Measurements from ENCODE around the gene ADGRG6. TPM values are rescaled to one million over a fixed set of nuclear protein-coding genes. Genes with fewer than 3 reads are reported as not detected.

The ADGRG6 gene
- total and polyA plus RNA-seq, 9 donors, result 1.6 to 10.6 (median 3.0) TPM

GRCh38 chr6:142407685-142408273, 106.0 kb downstream of the ADGRG6 start:
- Histone ChIP-seq H3K27ac (no peak overlapping the region), H3K4me3 (no peak overlapping the region), H3K27me3 (no peaks in the 10 kb centered on the region), H3K9me3 (no peaks in the 10 kb centered on the region), H3K36me3 (no peaks in the 10 kb centered on the region), H3K4me1 (ENCODE audit: insufficient read depth) (peaks cover 6% of the 10 kb centered on the region)
- WGBS, 3 donors, result 36 to 51% (median 37%) methylated on average over 3 of the region's 3 CpGs
- TF ChIP-seq EP300 (IDR thresholded peaks at IDR 0.05) (no peak), CTCF (IDR thresholded peaks at IDR 0.05) (no peak), POLR2A (IDR thresholded peaks at IDR 0.05) (no peak)
- intact Hi-C loops (cut with DNase I), result no loop called here
- no peak for DNase-seq

- TF ChIP-seq EP300 (IDR thresholded peaks at IDR 0.05) (no peak), POLR2A (IDR thresholded peaks at IDR 0.05) (no peak), CTCF (IDR thresholded peaks at IDR 0.05) (no peak)
- Histone ChIP-seq H3K4me3 (no peak overlapping the region), H3K27ac (no peak overlapping the region), H3K36me3 (no peaks in the 10 kb centered on the region), H3K27me3 (no peaks in the 10 kb centered on the region), H3K9me3 (no peaks in the 10 kb centered on the region), H3K4me1 (ENCODE audit: insufficient read depth) (peaks cover 6% of the 10 kb centered on the region)
- intact Hi-C loops (cut with DNase I), result no loop called here
- DNase-seq, result no peak
These were observed 106.6 kb downstream of the ADGRG6 start for GRCh38 chr6:142408409-142408808.

GRCh38 chr6:142409794-142410193, 108.0 kb downstream of the ADGRG6 start:
- DNase-seq, result no peak
- Histone ChIP-seq H3K36me3 (no peaks in the 10 kb centered on the region), H3K9me3 (no peaks in the 10 kb centered on the region), H3K4me3 (no peak overlapping the region), H3K27me3 (no peaks in the 10 kb centered on the region), H3K27ac (no peak overlapping the region), H3K4me1 (ENCODE audit: insufficient read depth) (peaks cover 3% of the 10 kb centered on the region)
- 74 to 79% (median 77%) methylated on average over 1 of the region's 1 CpG for WGBS, 3 donors
- intact Hi-C loops (cut with DNase I), result no loop called here
- no peak for TF ChIP-seq CTCF (IDR thresholded peaks at IDR 0.05)
- TF ChIP-seq EP300 (IDR thresholded peaks at IDR 0.05), result no peak
- no peak for TF ChIP-seq POLR2A (IDR thresholded peaks at IDR 0.05)

- no peak overlapping the region for H3K4me3 ChIP-seq
- 62 to 78% (median 69%) methylated on average over 2 of the region's 2 CpGs for WGBS, 3 donors
- TF ChIP-seq EP300 (IDR thresholded peaks at IDR 0.05) (no peak), POLR2A (IDR thresholded peaks at IDR 0.05) (no peak), CTCF (IDR thresholded peaks at IDR 0.05) (no peak)
- H3K4me1 ChIP-seq (ENCODE audit: insufficient read depth), result no peaks in the 10 kb centered on the region
- no peaks in the 10 kb centered on the region for H3K36me3 ChIP-seq
- H3K9me3 ChIP-seq, result no peaks in the 10 kb centered on the region
- no peaks in the 10 kb centered on the region for H3K27me3 ChIP-seq
- DNase-seq, result no peak
- no peak overlapping the region for H3K27ac ChIP-seq
- intact Hi-C loops (cut with DNase I), result no loop called here
These were observed 109.3 kb downstream of the ADGRG6 start for GRCh38 chr6:142411145-142411544.

Data from ovary (tissue), 9 donors.